ENCODE results near the gene MFAP2. TPM values are rescaled to one million over a fixed set of nuclear protein-coding genes. Genes with fewer than 3 reads are reported as not detected.

MFAP2 gene
- total RNA-seq, 1 experiment from 2014 or later, result 22.7 TPM

DNA sequence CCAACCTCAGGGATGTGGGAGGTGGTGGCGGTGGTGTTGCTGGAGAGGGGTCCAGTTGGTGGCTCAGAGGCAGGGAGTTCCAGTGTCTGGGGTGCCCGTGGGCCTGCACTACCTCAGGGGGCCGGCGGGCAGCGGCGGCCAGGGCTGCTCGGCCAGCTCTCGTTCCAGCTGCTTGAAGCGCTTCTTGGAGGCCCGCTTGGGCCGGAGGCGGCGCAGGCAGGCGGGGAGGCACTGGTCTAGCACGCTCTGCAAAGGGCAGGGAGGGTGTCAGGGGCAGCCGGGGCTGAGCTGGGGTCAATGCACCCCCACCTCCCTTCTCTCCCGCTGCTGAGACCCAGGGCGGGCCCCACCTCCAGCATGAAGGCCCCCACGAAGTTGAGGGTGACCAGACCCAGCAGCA is 5.7 kb upstream of the MFAP2 start:
- H3K4me3 ChIP-seq (ENCODE audit: low read depth, low read length), result no peak overlapping the region
- H3K9me3 ChIP-seq, result no peaks in the 10 kb centered on the region
- POLR2A ChIA-PET, result no interaction called here
- peaks cover 7% of the 10 kb centered on the region for H3K36me3 Mint-ChIP-seq (ENCODE audit: insufficient read depth, unreplicated experiment)
- H3K4me1 Mint-ChIP-seq (ENCODE audit: low read depth, unreplicated experiment), result peaks cover 13% of the 10 kb centered on the region
- no peaks in the 10 kb centered on the region for H3K36me3 ChIP-seq (ENCODE audit: control insufficient read depth, insufficient read depth, low read length)
- H3K27ac Mint-ChIP-seq (ENCODE audit: unreplicated experiment), result no peak overlapping the region
- intact Hi-C loops (cut with micrococcal nuclease; ENCODE audit: unreplicated experiment), result no loop called here
- H3K4me3 Mint-ChIP-seq (ENCODE audit: unreplicated experiment), result no peak overlapping the region
- no peaks in the 10 kb centered on the region for H3K27me3 Mint-ChIP-seq (ENCODE audit: insufficient read depth, unreplicated experiment)
- DNase-seq, result no peak
- no peaks in the 10 kb centered on the region for H3K9me3 Mint-ChIP-seq (ENCODE audit: unreplicated experiment)
- no TSS peak for BruUV-seq (replicated peaks)
- TF ChIP-seq, protein P1, sequence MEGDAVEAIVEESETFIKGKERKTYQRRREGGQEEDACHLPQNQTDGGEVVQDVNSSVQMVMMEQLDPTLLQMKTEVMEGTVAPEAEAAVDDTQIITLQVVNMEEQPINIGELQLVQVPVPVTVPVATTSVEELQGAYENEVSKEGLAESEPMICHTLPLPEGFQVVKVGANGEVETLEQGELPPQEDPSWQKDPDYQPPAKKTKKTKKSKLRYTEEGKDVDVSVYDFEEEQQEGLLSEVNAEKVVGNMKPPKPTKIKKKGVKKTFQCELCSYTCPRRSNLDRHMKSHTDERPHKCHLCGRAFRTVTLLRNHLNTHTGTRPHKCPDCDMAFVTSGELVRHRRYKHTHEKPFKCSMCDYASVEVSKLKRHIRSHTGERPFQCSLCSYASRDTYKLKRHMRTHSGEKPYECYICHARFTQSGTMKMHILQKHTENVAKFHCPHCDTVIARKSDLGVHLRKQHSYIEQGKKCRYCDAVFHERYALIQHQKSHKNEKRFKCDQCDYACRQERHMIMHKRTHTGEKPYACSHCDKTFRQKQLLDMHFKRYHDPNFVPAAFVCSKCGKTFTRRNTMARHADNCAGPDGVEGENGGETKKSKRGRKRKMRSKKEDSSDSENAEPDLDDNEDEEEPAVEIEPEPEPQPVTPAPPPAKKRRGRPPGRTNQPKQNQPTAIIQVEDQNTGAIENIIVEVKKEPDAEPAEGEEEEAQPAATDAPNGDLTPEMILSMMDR (IDR thresholded peaks at IDR 0.05; ENCODE audit: insufficient read depth in 1 of 2, low read depth in 1 of 2, low read length in 1 of 2, severe bottlenecking in 1 of 2, unreplicated experiment in 1 of 2), result no peak
- CTCF ChIA-PET, result no interaction called here
- H3K27me3 ChIP-seq (replicated peaks; ENCODE audit: control insufficient read depth, insufficient read depth, low read length), result no peaks in the 10 kb centered on the region
- no peaks in the 10 kb centered on the region for H3K4me1 ChIP-seq

DNA sequence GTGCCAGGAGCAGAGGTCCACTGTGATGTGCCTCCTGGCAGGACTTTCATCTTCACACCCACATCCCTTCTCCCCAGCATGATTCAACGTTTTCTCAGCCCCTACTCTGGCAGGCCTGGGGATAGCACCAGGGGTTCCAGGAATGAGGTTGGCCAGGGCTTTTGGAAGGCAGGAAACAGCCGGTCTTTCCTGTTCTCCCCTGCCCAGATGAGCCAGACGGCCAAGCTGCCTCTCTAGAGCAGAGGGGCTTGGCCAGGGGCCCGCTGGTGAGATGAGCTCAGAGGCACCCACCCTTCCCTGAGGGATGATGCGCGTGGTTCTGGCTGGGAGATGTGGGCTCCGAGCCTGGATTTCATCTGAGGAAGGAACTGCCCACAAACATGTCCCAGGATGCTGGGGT is 4.3 kb upstream of the MFAP2 start:
- Mint-ChIP-seq H3K4me1 (ENCODE audit: low read depth, unreplicated experiment) (peaks cover 16% of the 10 kb centered on the region), H3K36me3 (ENCODE audit: insufficient read depth, unreplicated experiment) (peaks cover 7% of the 10 kb centered on the region), H3K9me3 (ENCODE audit: unreplicated experiment) (no peaks in the 10 kb centered on the region), H3K4me3 (ENCODE audit: unreplicated experiment) (no peak overlapping the region), H3K27me3 (ENCODE audit: insufficient read depth, unreplicated experiment) (no peaks in the 10 kb centered on the region), H3K27ac (ENCODE audit: unreplicated experiment) (no peak overlapping the region)
- POLR2A ChIA-PET, result no interaction called here
- no peak overlapping the region for H3K4me3 ChIP-seq (ENCODE audit: low read depth, low read length)
- TF ChIP-seq, protein P1 (IDR thresholded peaks at IDR 0.05; ENCODE audit: insufficient read depth in 1 of 2, low read depth in 1 of 2, low read length in 1 of 2, severe bottlenecking in 1 of 2, unreplicated experiment in 1 of 2), result no peak
- intact Hi-C loops (cut with micrococcal nuclease; ENCODE audit: unreplicated experiment), result no loop called here
- H3K9me3 ChIP-seq, result no peaks in the 10 kb centered on the region
- BruUV-seq (replicated peaks), result no TSS peak
- no peaks in the 10 kb centered on the region for H3K36me3 ChIP-seq (ENCODE audit: control insufficient read depth, insufficient read depth, low read length)
- H3K27me3 ChIP-seq (replicated peaks; ENCODE audit: control insufficient read depth, insufficient read depth, low read length), result no peaks in the 10 kb centered on the region
- CTCF ChIA-PET, result no interaction called here
- no peak for DNase-seq
- H3K4me1 ChIP-seq, result no peaks in the 10 kb centered on the region

DNA sequence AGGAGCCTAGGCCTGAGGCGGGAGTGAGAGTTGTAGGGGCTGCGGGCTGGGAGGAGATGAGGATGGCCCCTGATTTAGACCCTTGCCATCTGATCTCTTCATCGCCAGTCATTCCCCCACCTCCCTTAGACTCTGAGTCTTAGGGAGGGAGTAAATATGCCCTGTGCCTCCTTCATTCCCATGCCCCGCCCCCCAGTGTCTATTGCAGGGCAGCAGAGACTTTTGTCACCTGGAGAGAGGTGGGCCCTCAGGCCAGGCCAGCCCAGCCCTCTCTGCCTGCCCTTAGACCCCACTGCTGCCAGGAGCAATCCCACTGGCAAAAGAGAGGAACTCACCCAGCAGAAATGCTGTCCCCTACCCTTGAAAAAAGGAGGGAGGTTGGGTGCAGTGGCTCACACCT is 3.2 kb upstream of the MFAP2 start:
- Mint-ChIP-seq H3K9me3 (ENCODE audit: unreplicated experiment) (no peaks in the 10 kb centered on the region), H3K36me3 (ENCODE audit: insufficient read depth, unreplicated experiment) (no peaks in the 10 kb centered on the region), H3K4me3 (ENCODE audit: unreplicated experiment) (no peak overlapping the region), H3K27ac (ENCODE audit: unreplicated experiment) (peak overlapping the region; percentile 7), H3K4me1 (ENCODE audit: low read depth, unreplicated experiment) (peaks cover 16% of the 10 kb centered on the region), H3K27me3 (ENCODE audit: insufficient read depth, unreplicated experiment) (no peaks in the 10 kb centered on the region)
- Histone ChIP-seq H3K4me3 (ENCODE audit: low read depth, low read length) (no peak overlapping the region), H3K27me3 (replicated peaks; ENCODE audit: control insufficient read depth, insufficient read depth, low read length) (no peaks in the 10 kb centered on the region), H3K9me3 (no peaks in the 10 kb centered on the region), H3K36me3 (ENCODE audit: control insufficient read depth, insufficient read depth, low read length) (no peaks in the 10 kb centered on the region), H3K4me1 (no peaks in the 10 kb centered on the region)
- POLR2A ChIA-PET, result no interaction called here
- peak in 1 of 2 experiments; percentile 30 for DNase-seq
- intact Hi-C loops (cut with micrococcal nuclease; ENCODE audit: unreplicated experiment), result no loop called here
- CTCF ChIA-PET, result no interaction called here
- TF ChIP-seq, protein P1 (IDR thresholded peaks at IDR 0.05; ENCODE audit: insufficient read depth in 1 of 2, low read depth in 1 of 2, low read length in 1 of 2, severe bottlenecking in 1 of 2, unreplicated experiment in 1 of 2), result no peak
- no TSS peak for BruUV-seq (replicated peaks)
